AG04450 (cell line): ENCODE data around the gene PPM1E. TPM values are rescaled to one million over a fixed set of nuclear protein-coding genes. Genes with fewer than 3 reads are reported as not detected.

Experiments
- CTCF ChIA-PET: fragments of 300-600, 350-600 bp; formaldehyde crosslinking; extraction: SDS; loops from one replicate; lab custom pipeline; 2022; ENCODE audit warnings: antibody characterized with exemption, inconsistent platforms; lab: Charles Lee
- POLR2A ChIA-PET: fragments of 350-600 bp; formaldehyde crosslinking; extraction: SDS; loops from one replicate; lab custom pipeline; 2021; ENCODE audit warnings: antibody characterized with exemption, inconsistent platforms; lab: Yijun Ruan, JAX
- DNase-seq: peaks from one replicate; pipeline ENCODE4 v3.0.0-alpha.2; 2011; ENCODE audit warnings: low read depth, low spot score
- H3K27ac ChIP-seq: one replicate; pipeline ENCODE4 v1.5.1; 2012; ENCODE audit warnings: low read depth, low read length, control low read depth
- H3K27me3 ChIP-seq: one replicate; pipeline ENCODE4 v1.6.0; 2012; ENCODE audit warnings: low read length; ENCODE audit not compliant: control insufficient read depth, insufficient read depth
- H3K4me3 ChIP-seq: 2 replicates; pipeline ENCODE4 v1.5.1; 2011; ENCODE audit warnings: mild to moderate bottlenecking, low read depth, low read length, control low read depth
- H3K9me3 ChIP-seq: 2 replicates; pipeline ENCODE4 v1.5.1; 2012; ENCODE audit warnings: low read length; ENCODE audit not compliant: control insufficient read depth, insufficient read depth
- CTCF ChIP-seq: IDR thresholded peaks from 2 replicates; pipeline ENCODE4 v1.5.1; 2011; ENCODE audit warnings: low read depth, low read length, control low read depth, inconsistent platforms
- polyA plus RNA-seq: library from polyadenylated mRNA; depleted of rRNA; stranded (reverse); fragments of >200 nt; gene quantifications from 2 replicates; pipeline ENCODE4 v1.2.3, GENCODE V29; 2011

PPM1E gene
- polyA plus RNA-seq, 1 experiment = 0.64 TPM

GRCh38 chr17:58995247-58995940, 239.7 kb downstream of the PPM1E start:
- Histone ChIP-seq H3K4me3 (no peak overlapping the region), H3K27ac (no peak overlapping the region), H3K27me3 (no peaks in the 10 kb centered on the region), H3K9me3 (no peaks in the 10 kb centered on the region)
- ChIA-PET CTCF (no interaction called here), POLR2A (no interaction called here)
- no peak for DNase-seq
- no peak for TF ChIP-seq CTCF

GRCh38 chr17:58996968-58997367, 241.3 kb downstream of the PPM1E start:
- CTCF ChIA-PET = interaction anchor here (1.0 to 1.9 kb wide), 3 partner anchors 286 to 478 kb away, joined by 3 to 6 read pairs (median 3); no protein-coding TSS in a partner anchor
- H3K27ac ChIP-seq = no peak overlapping the region
- no peak for TF ChIP-seq CTCF

GRCh38 chr17:58997756-58998553, 242.3 kb downstream of the PPM1E start:
- Histone ChIP-seq H3K4me3 (no peak overlapping the region), H3K9me3 (no peaks in the 10 kb centered on the region), H3K27me3 (no peaks in the 10 kb centered on the region), H3K27ac (no peak overlapping the region)
- ChIA-PET CTCF (interaction anchor here (1.0 to 1.9 kb wide), 2 partner anchors 287 to 479 kb away, joined by 3 to 6 read pairs; no protein-coding TSS in a partner anchor), POLR2A (no interaction called here)
- no peak for TF ChIP-seq CTCF
- DNase-seq = no peak

More at GRCh38 chr17:58996968-58997367, 241.3 kb downstream of the PPM1E start:
- Histone ChIP-seq H3K4me3 (no peak overlapping the region), H3K27me3 (no peaks in the 10 kb centered on the region), H3K9me3 (no peaks in the 10 kb centered on the region)
- DNase-seq = no peak
- POLR2A ChIA-PET = no interaction called here

DNA sequence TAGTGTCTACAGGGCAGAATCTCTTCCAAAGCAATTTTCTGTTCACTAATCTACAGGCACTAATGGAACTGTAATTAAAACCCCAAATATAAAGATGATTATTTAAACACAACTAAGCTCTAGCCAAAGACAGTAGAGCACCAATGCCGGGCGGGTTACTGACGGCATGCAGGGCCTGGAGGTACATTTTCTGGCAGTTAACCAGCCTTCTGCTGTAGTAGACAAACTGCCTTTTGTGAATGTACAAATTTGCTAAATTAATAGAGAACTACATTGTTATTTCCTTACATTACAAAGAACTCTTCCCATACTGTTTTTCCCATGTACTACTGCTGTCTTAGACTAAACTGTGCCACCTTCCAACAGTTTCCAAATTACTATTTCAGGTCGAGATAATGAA, 243.2 kb downstream of the PPM1E start:
- Histone ChIP-seq H3K4me3 (no peak overlapping the region), H3K27me3 (no peaks in the 10 kb centered on the region), H3K9me3 (no peaks in the 10 kb centered on the region), H3K27ac (no peak overlapping the region)
- no peak for TF ChIP-seq CTCF
- DNase-seq = no peak
- POLR2A ChIA-PET = no interaction called here
- CTCF ChIA-PET = interaction anchor here (0.7 to 2.0 kb wide), 2 partner anchors 288 to 411 kb away, joined by 3 to 6 read pairs; no protein-coding TSS in a partner anchor
